RWPE2 (cell line): ENCODE measurements around the gene LDLRAD4.

Experiments used
- ATAC-seq: fragments of 200-7000 bp; cut with Tn5 transposase; 3 replicates; pipeline ENCODE4 v1.9.1; 2021; ENCODE audit warnings: low read depth
- DNase-seq: peaks from one replicate; pipeline ENCODE4 v3.0.0-alpha.2; 2020; ENCODE audit warnings: low spot score
- H3K27ac ChIP-seq: fragments of 450-650 bp; 2 replicates; pipeline ENCODE4 v1.5.1; 2017; ENCODE audit warnings: mild to moderate bottlenecking; ENCODE audit not compliant: poor library complexity, severe bottlenecking
- H3K27me3 ChIP-seq: fragments of 250-450 bp; sonication (Bioruptor Pico); 2 replicates; pipeline ENCODE4 v1.5.1; 2021; ENCODE audit warnings: mild to moderate bottlenecking, moderate library complexity; ENCODE audit not compliant: insufficient read depth, poor library complexity, severe bottlenecking
- H3K36me3 ChIP-seq: fragments of 250-450 bp; sonication (Bioruptor Pico); 2 replicates; pipeline ENCODE4 v1.5.1; 2020; ENCODE audit warnings: low read depth, mild to moderate bottlenecking, moderate library complexity
- H3K4me1 ChIP-seq: fragments of 250-450 bp; sonication (Bioruptor Pico); 2 replicates; pipeline ENCODE4 v1.5.1; 2021; ENCODE audit warnings: mild to moderate bottlenecking, moderate library complexity; ENCODE audit not compliant: insufficient read depth, poor library complexity, severe bottlenecking
- H3K4me3 ChIP-seq: fragments of 250-450 bp; sonication (Bioruptor Pico); 2 replicates; pipeline ENCODE4 v1.5.1; 2021; ENCODE audit warnings: mild to moderate bottlenecking, moderate library complexity; ENCODE audit not compliant: severe bottlenecking
- H3K9me3 ChIP-seq: fragments of 250-450 bp; sonication (Bioruptor Pico); 2 replicates; pipeline ENCODE4 v1.5.1; 2021; ENCODE audit warnings: mild to moderate bottlenecking, moderate library complexity; ENCODE audit not compliant: severe bottlenecking
- TF ChIP-seq, protein P1 (sequence below): fragments of 450-650 bp; IDR thresholded peaks from one replicate; pipeline ENCODE4 v1.5.1; 2017; ENCODE audit warnings: mild to moderate bottlenecking, moderate library complexity; ENCODE audit not compliant: poor library complexity, severe bottlenecking

The LDLRAD4 gene

DNA sequence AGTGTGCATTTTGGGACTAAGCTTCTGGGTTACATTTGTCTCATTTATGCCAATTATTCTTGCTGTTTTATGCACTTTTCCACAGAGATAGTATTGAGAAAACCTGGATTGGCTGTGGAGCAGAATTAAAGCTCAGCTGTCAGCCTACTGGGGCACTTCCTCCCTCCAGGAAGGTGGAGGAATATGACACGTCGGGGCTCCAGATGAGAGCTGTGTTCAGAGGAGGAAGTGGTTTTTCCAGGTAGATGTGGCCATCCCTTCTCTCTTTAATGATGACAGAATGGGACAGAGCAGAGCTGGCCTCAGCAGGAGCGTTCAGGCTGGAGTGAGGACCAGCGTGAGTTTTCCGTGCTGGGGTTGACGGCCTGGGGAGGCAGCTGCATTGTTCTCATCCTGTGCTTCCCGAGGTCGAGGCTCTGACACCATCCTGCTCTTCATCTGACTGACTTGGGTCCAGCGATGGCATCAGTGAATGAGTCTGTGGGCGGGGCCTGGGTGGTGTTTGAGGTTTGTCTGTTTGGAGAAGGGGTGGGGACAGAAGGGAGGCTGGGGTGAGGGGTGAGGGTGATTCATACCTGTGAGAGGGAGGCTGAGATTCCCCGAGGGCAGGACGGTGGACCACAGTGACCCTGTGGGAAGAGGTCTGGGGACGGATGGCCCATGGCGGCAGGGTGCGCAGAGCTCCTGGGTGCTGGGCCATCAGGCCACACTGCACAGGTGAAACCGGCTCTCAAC is 207.0 kb downstream of the LDLRAD4 start:
- Histone ChIP-seq H3K36me3 (no peaks in the 10 kb centered on the region), H3K27ac (no peak overlapping the region), H3K9me3 (no peaks in the 10 kb centered on the region), H3K4me1 (no peaks in the 10 kb centered on the region), H3K27me3 (no peaks in the 10 kb centered on the region), H3K4me3 (no peak overlapping the region)
- TF ChIP-seq, protein P1, sequence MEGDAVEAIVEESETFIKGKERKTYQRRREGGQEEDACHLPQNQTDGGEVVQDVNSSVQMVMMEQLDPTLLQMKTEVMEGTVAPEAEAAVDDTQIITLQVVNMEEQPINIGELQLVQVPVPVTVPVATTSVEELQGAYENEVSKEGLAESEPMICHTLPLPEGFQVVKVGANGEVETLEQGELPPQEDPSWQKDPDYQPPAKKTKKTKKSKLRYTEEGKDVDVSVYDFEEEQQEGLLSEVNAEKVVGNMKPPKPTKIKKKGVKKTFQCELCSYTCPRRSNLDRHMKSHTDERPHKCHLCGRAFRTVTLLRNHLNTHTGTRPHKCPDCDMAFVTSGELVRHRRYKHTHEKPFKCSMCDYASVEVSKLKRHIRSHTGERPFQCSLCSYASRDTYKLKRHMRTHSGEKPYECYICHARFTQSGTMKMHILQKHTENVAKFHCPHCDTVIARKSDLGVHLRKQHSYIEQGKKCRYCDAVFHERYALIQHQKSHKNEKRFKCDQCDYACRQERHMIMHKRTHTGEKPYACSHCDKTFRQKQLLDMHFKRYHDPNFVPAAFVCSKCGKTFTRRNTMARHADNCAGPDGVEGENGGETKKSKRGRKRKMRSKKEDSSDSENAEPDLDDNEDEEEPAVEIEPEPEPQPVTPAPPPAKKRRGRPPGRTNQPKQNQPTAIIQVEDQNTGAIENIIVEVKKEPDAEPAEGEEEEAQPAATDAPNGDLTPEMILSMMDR: no peak
- no peak for DNase-seq
- 0 out of 3 replicates have a peak, but pooled peaks have one; percentile 33 for ATAC-seq

GRCh38 chr18:13427354-13427753 is 208.8 kb downstream of the LDLRAD4 start:
- Histone ChIP-seq H3K4me1 (no peaks in the 10 kb centered on the region), H3K27me3 (no peaks in the 10 kb centered on the region), H3K9me3 (no peaks in the 10 kb centered on the region), H3K36me3 (no peaks in the 10 kb centered on the region), H3K4me3 (no peak overlapping the region), H3K27ac (no peak overlapping the region)
- TF ChIP-seq, protein P1: no peak
- no peak for DNase-seq
- no peak for ATAC-seq

- DNase-seq (no peak), ATAC-seq (no peak)
- Histone ChIP-seq H3K4me1 (no peaks in the 10 kb centered on the region), H3K36me3 (no peaks in the 10 kb centered on the region), H3K27ac (no peak overlapping the region), H3K4me3 (no peak overlapping the region), H3K27me3 (no peaks in the 10 kb centered on the region), H3K9me3 (no peaks in the 10 kb centered on the region)
- TF ChIP-seq, protein P1: no peak
Observed at GRCh38 chr18:13428319-13428718, 209.8 kb downstream of the LDLRAD4 start.

DNA sequence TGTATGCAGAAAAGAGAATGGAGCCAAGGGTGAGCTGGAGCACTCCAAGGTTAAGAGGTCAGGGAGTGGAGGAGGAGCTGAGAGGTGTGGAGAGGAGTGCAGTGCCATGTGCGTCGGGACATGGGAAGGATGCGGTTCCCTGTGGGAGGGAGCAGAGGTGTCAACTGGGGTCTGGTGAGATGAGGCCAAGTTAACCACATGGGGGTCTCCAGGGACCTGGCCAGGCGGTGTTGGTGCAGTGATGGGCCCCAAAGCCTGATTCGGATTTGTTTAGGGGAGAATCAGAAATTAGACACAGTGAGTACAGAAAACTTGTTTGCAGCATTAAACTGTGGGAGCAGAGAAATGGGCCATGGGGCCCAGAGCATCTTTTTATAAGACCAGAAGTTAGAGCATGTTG is 210.5 kb downstream of the LDLRAD4 start:
- Histone ChIP-seq H3K36me3 (no peaks in the 10 kb centered on the region), H3K4me1 (no peaks in the 10 kb centered on the region), H3K27me3 (no peaks in the 10 kb centered on the region), H3K9me3 (no peaks in the 10 kb centered on the region), H3K27ac (no peak overlapping the region), H3K4me3 (no peak overlapping the region)
- DNase-seq (no peak), ATAC-seq (no peak)
- TF ChIP-seq, protein P1: no peak

DNA sequence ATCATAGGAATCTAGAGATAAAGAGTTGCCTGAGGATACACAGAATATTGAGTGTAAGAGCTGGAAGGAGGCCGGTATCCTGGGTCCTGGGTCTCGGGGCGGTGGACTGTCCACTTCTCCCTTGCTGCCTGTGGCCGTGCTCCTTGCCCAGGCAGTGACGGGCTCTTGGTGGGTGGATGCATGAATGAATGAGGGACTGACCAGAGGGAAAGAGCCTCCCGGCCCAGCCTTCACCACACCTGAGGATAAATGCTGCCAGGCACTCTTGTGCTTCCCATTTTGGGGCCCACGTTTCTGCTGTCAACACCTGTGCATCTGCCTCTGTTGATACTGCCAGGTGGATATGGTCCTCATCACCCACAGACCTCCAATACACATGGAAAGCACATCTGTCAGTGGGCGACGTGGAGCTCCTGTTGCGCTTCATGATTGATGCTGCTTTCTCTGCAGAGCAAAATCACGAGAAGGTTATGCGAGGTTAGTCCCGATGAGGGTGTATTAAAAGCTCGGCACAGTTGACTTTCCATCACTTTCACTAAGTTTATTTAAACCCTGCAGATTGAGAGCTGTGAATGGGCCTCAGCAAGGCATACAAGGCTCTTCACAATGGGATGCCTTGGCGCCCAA is 211.4 kb downstream of the LDLRAD4 start:
- Histone ChIP-seq H3K36me3 (no peaks in the 10 kb centered on the region), H3K27me3 (no peaks in the 10 kb centered on the region), H3K27ac (no peak overlapping the region), H3K4me3 (no peak overlapping the region), H3K9me3 (no peaks in the 10 kb centered on the region), H3K4me1 (no peaks in the 10 kb centered on the region)
- TF ChIP-seq, protein P1: no peak
- DNase-seq (no peak), ATAC-seq (no peak)
